HL-60 (cell line): ENCODE results near the gene LRRC53.

Experiments
- CTCF ChIP-seq: IDR thresholded peaks from one replicate; pipeline ENCODE4 v1.5.1; 2011; ENCODE audit warnings: low read length, control low read depth, inconsistent platforms; ENCODE audit not compliant: insufficient read depth
- POLR2AphosphoS5 ChIP-seq: IDR thresholded peaks from 2 replicates; pipeline ENCODE4 v1.6.1; 2012; ENCODE audit warnings: low read depth
- REST ChIP-seq: IDR thresholded peaks from 2 replicates; pipeline ENCODE4 v1.6.1; 2012; ENCODE audit warnings: low read depth; ENCODE audit not compliant: insufficient replicate concordance
- SPI1 ChIP-seq: IDR thresholded peaks from 2 replicates; pipeline ENCODE4 v1.6.1; 2012; ENCODE audit warnings: low read depth, mild to moderate bottlenecking, borderline replicate concordance

GRCh38 chr1:74429580-74429979 is 82.8 kb downstream of the LRRC53 start:
- no peak for TF ChIP-seq CTCF
- TF ChIP-seq SPI1: no peak
- TF ChIP-seq POLR2AphosphoS5: no peak
- TF ChIP-seq REST: no peak
